ENCODE results near the gene CDC42BPB.
"Not testable (repeated sequence)": the region's sequence is repeated elsewhere in the genome, so short reads cannot be mapped to it uniquely, and the experiment has no call there.

CDC42BPB gene

DNA sequence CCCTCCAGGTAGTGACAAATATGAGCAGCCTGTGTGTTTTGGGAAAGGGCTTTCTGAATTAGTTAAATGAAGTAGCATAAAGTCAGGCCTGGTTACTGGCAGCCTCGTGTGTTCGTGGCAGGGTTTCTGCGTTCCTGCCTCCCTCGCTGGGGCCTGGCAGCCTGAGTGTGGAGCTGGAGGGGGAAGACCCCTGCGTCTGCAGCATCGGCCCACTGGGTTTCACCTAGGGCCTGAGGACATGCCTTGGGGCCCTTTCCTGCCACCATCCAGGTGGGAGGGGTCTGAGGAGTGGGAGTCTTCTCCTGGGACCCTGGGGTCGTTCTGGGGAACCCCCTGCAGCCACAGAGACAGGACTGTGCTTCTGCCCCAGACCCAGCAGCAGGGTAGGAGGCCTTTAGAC lies 155.3 kb downstream of the CDC42BPB start:
- DNase-seq (ENCODE audit: insufficient read length, low spot score) (no peak), FAIRE-seq (no peak)
- TF ChIP-seq TAF1 (IDR thresholded peaks at IDR 0.05; ENCODE audit: low read depth, low read length) (no peak), POLR2AphosphoS5 (IDR thresholded peaks at IDR 0.05; ENCODE audit: low read depth, low read length) (peak; percentile 22; the same call in 1 of the 2 replicates)

DNA sequence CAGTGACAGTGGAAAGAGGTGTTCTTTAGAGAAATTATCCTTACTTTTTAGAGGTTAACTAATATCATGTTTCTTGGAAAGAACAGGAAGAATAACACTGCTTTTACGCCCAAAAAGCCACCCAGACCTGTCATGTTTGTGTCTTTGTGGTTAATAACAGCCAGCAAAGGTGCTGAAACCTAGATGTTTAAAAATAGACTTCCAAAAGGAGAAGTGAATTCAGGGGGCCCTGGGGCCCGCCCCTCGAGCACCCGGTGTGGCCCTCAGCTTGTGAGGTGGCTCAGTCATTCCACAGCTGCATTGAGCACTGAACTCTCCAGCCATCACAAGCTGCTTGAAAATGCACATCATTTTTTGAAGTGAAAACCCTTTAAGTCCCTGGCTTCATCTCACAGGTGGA lies 155.7 kb downstream of the CDC42BPB start:
- TF ChIP-seq TAF1 (IDR thresholded peaks at IDR 0.05; ENCODE audit: low read depth, low read length) (peak; percentile 85), POLR2AphosphoS5 (IDR thresholded peaks at IDR 0.05; ENCODE audit: low read depth, low read length) (peak; percentile 78; the same call in 1 of the 2 replicates), SPI1 (IDR thresholded peaks at IDR 0.05; ENCODE audit: low read depth, low read length) (peak; percentile 100), POLR2A (IDR thresholded peaks at IDR 0.05; ENCODE audit: low read depth, low read length) (peak; percentile 86), PAX5 (IDR thresholded peaks at IDR 0.05; ENCODE audit: insufficient read depth, low read length, severe bottlenecking) (peak; percentile 7), POU2F2 (IDR thresholded peaks at IDR 0.05; ENCODE audit: low read depth, low read length) (peak; percentile 81)
- peak; percentile 97 for FAIRE-seq
- DNase-seq (ENCODE audit: insufficient read length, low spot score), result peak; percentile 92

GRCh38 chr14:102900631-102901571 lies 156.4 kb downstream of the CDC42BPB start:
- DNase-seq (ENCODE audit: insufficient read length, low spot score) (peak; percentile 37), FAIRE-seq (no peak)
- TF ChIP-seq POLR2A (IDR thresholded peaks at IDR 0.05; ENCODE audit: low read depth, low read length), result no peak
- no peak for TF ChIP-seq TAF1 (IDR thresholded peaks at IDR 0.05; ENCODE audit: low read depth, low read length)
- no peak for TF ChIP-seq PAX5 (IDR thresholded peaks at IDR 0.05; ENCODE audit: insufficient read depth, low read length, severe bottlenecking)
- TF ChIP-seq POU2F2 (IDR thresholded peaks at IDR 0.05; ENCODE audit: low read depth, low read length), result no peak
- no peak for TF ChIP-seq SPI1 (IDR thresholded peaks at IDR 0.05; ENCODE audit: low read depth, low read length)
- TF ChIP-seq POLR2AphosphoS5 (IDR thresholded peaks at IDR 0.05; ENCODE audit: low read depth, low read length), result no peak; the same call in 1 of the 2 replicates

GRCh38 chr14:102899516-102899900 lies 157.8 kb downstream of the CDC42BPB start:
- DNase-seq (ENCODE audit: insufficient read length, low spot score), result no peak
- FAIRE-seq, result no peak
- TF ChIP-seq POU2F2 (IDR thresholded peaks at IDR 0.05; ENCODE audit: low read depth, low read length) (no peak), PAX5 (IDR thresholded peaks at IDR 0.05; ENCODE audit: insufficient read depth, low read length, severe bottlenecking) (no peak), POLR2AphosphoS5 (IDR thresholded peaks at IDR 0.05; ENCODE audit: low read depth, low read length) (no peak), TAF1 (IDR thresholded peaks at IDR 0.05; ENCODE audit: low read depth, low read length) (no peak), SPI1 (IDR thresholded peaks at IDR 0.05; ENCODE audit: low read depth, low read length) (no peak), POLR2A (IDR thresholded peaks at IDR 0.05; ENCODE audit: low read depth, low read length) (no peak)

- TF ChIP-seq TAF1 (IDR thresholded peaks at IDR 0.05; ENCODE audit: low read depth, low read length) (no peak), PAX5 (IDR thresholded peaks at IDR 0.05; ENCODE audit: insufficient read depth, low read length, severe bottlenecking) (no peak), POLR2A (IDR thresholded peaks at IDR 0.05; ENCODE audit: low read depth, low read length) (peak; percentile 46), POU2F2 (IDR thresholded peaks at IDR 0.05; ENCODE audit: low read depth, low read length) (no peak), POLR2AphosphoS5 (IDR thresholded peaks at IDR 0.05; ENCODE audit: low read depth, low read length) (peak; percentile 60; the same call in 1 of the 2 replicates), SPI1 (IDR thresholded peaks at IDR 0.05; ENCODE audit: low read depth, low read length) (peak; percentile 9; the same call in 1 of the 2 replicates)
- FAIRE-seq (peak; percentile 96), DNase-seq (ENCODE audit: insufficient read length, low spot score) (peak; percentile 32)
Measured at GRCh38 chr14:102898776-102899515, 158.4 kb downstream of the CDC42BPB start.

DNA sequence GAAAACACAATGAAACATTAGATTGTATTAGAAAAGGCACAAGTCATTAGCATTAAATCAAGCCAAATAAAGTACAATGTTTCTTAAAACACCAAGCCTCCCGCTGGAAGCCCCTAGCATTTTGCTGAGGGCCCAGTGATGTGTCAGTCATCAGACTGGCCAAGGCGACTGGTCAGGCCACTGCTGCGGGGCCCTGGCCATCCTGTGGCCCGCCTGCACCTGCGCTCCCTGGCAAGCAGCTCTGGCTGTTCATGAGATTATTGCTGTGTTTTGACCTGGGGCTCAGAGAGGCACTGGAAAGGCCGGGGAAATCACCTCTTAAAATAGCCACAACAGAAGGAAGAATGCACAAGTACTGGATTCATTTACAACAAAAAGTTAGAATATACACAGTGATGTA lies 159.1 kb downstream of the CDC42BPB start:
- DNase-seq (ENCODE audit: insufficient read length, low spot score), result no peak
- FAIRE-seq, result no peak
- TF ChIP-seq SPI1 (IDR thresholded peaks at IDR 0.05; ENCODE audit: low read depth, low read length) (no peak), PAX5 (IDR thresholded peaks at IDR 0.05; ENCODE audit: insufficient read depth, low read length, severe bottlenecking) (no peak), POLR2A (IDR thresholded peaks at IDR 0.05; ENCODE audit: low read depth, low read length) (no peak), POLR2AphosphoS5 (IDR thresholded peaks at IDR 0.05; ENCODE audit: low read depth, low read length) (no peak), TAF1 (IDR thresholded peaks at IDR 0.05; ENCODE audit: low read depth, low read length) (no peak), POU2F2 (IDR thresholded peaks at IDR 0.05; ENCODE audit: low read depth, low read length) (no peak)

GRCh38 chr14:102897299-102898027 lies 159.9 kb downstream of the CDC42BPB start:
- TF ChIP-seq POLR2A (IDR thresholded peaks at IDR 0.05; ENCODE audit: low read depth, low read length) (no peak), SPI1 (IDR thresholded peaks at IDR 0.05; ENCODE audit: low read depth, low read length) (no peak), POLR2AphosphoS5 (IDR thresholded peaks at IDR 0.05; ENCODE audit: low read depth, low read length) (0 out of 2 replicates have a peak, but pooled peaks have one; percentile 29), POU2F2 (IDR thresholded peaks at IDR 0.05; ENCODE audit: low read depth, low read length) (no peak)
- DNase-seq (ENCODE audit: insufficient read length, low spot score) (no peak), FAIRE-seq (no peak)

DNA sequence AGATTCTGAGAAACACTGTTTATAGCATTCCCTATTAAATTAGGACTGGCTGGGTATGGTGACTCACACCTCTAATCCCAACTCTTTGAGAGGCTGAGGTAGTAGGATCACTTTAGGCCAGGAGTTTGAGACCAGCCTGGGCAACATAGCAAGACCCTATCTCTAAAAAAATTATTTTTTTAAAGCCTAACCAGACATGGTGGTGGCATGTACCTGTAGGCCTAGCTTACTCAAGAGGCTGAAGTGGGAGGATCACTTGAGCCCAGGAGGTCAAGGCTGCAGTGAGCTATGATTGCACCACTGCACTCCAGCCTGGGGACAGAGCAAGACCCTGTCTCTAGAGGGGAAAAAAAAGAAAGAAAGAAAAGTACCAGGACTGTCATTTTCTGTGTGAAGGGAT lies 160.6 kb downstream of the CDC42BPB start:
- FAIRE-seq; DNase-seq (ENCODE audit: insufficient read length, low spot score): not testable (repeated sequence)

DNA sequence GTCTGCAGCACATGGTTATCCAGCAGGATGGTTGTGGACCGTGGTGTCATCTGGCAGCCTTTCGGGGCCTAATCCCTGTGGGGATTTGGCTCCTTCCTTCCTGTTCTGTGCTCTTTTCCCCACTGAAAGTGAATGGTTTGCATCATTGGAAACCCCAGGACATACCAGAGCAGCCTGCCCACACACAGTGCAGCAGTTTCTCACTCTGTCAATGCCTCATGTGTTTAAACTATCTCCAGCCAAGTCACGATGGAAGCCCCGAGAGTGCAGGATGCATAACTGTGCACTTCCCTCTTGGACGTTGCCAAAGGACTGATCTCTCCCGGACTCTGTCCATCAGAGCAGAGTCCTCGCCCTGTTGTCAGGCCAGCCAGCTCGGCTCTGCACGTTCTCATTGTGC lies 163.9 kb downstream of the CDC42BPB start:
- no peak for DNase-seq (ENCODE audit: insufficient read length, low spot score)
- FAIRE-seq, result no peak
- TF ChIP-seq POLR2AphosphoS5 (IDR thresholded peaks at IDR 0.05; ENCODE audit: low read depth, low read length) (no peak), POU2F2 (IDR thresholded peaks at IDR 0.05; ENCODE audit: low read depth, low read length) (no peak), POLR2A (IDR thresholded peaks at IDR 0.05; ENCODE audit: low read depth, low read length) (no peak), TAF1 (IDR thresholded peaks at IDR 0.05; ENCODE audit: low read depth, low read length) (no peak), PAX5 (IDR thresholded peaks at IDR 0.05; ENCODE audit: insufficient read depth, low read length, severe bottlenecking) (no peak), SPI1 (IDR thresholded peaks at IDR 0.05; ENCODE audit: low read depth, low read length) (no peak)
